Stimulated activated CD8-positive, alpha-beta memory T cell treated with anti-CD3 and anti-CD28 coated beads, Interleukin-15, amount 100 ng/mL, for 48 hours (primary cell): Measurements from ENCODE around the gene EXOC1.

ENCODE experiments used
- DNase-seq, 2 donors: peaks; one replicate each; pipeline ENCODE4 v3.0.0-alpha.2; 2020; ENCODE audit warnings: low read depth in 2 of 2

The EXOC1 gene

DNA sequence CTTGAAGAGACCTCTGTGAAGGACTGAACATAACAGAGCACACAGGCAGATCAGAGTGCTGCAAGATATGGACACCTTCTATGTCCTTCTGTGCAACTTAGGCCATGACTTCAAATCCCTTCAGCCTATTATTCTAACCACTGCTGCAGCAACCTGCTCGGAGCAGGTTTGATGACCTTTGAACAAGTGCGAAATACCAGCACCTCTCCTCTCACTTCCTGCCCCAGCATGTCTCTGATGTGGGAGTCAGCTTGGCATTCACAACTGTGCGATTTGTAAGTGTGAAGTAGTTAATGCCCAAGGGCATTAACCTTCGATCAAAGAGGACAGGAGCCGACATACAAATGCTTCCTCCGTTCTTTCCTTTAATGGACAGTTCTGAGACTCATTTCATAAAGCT, 1.6 kb upstream of the EXOC1 start:
- DNase-seq, result no peak

DNA sequence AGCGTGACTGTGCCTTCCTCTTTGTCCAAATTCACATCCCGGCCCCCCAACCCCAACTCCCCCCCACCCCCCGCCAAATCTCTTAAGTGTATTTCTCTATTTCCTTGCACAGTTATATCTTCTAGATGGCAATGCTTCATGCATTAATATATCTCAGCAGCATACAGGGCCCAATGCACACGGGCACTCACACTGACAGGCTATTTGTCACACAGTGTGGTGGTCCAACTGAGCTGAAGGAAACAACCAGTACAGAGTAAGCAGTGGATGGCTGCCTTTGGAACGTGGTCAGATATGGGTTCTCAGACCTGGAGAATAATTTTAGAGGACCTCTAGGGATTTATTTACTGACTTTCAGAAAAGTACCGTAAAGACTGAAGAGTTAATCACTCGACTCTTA, 681 bp downstream of the EXOC1 start:
- DNase-seq, result no peak

DNA sequence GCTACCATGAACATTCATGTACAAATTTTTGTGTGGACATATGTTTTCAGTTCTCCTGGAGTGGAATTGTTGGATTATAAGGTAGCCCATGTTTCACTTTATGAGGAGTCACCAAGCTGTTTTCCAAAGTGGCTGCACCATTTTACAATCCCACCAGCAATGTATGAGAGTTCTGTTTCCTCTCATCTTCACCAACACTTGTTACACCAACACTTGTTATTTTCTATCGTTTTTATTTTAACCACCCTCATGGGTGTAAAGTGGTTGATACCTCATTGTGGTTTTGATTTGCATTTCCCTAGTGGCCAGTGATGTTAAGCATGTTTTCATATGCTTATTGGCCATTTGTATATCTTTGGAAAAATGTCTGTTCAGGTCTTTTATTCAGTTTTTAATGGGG, 4.1 kb downstream of the EXOC1 start:
- DNase-seq, result no peak

DNA sequence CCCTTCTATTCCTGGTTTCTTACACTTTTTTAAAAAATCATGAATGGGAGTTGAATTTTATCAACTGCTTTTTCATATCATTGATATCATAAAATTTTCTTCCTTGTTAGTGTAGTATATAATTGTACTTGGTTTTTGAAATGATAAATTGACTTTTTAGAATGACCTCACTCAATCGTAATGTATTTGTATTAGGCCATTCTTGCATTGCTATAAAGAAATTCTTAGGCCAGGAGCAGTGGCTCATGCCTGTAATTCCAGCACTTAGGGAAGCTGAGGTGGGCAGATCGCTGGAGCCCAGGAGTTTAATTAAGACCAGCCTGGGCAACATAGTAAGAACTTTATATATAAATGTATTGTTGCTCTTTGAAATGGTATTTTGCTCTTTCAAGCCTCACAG, 6.3 kb downstream of the EXOC1 start:
- no peak for DNase-seq

DNA sequence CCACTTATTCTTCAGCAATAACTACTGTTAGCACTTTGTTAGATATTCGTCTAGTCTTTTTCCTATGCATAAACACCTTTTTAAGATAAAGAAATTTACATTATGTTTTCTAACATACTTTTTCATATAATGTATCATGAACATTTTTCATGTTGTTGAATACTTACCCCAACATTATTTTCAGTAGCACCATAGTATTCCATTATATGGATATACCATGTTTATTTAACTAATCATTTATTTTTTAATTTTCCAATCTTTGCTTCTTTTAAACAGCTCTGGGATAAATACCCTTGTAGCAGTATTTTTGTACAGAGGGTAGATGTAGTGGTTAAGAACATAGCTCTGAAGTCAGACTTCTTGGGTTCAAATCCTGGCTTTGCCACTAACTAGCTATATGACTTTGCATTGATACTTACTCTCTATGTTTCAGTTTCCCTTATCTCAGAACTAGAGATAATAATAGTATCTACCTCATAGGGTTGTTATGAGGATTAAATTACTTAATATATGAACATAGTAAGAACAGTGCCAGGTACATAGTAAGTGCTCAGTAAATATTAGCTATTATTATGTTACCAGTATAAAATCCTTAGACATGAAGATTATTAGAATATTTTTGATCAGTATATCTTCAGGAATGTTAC, 11.3 kb downstream of the EXOC1 start:
- DNase-seq, result no peak

DNA sequence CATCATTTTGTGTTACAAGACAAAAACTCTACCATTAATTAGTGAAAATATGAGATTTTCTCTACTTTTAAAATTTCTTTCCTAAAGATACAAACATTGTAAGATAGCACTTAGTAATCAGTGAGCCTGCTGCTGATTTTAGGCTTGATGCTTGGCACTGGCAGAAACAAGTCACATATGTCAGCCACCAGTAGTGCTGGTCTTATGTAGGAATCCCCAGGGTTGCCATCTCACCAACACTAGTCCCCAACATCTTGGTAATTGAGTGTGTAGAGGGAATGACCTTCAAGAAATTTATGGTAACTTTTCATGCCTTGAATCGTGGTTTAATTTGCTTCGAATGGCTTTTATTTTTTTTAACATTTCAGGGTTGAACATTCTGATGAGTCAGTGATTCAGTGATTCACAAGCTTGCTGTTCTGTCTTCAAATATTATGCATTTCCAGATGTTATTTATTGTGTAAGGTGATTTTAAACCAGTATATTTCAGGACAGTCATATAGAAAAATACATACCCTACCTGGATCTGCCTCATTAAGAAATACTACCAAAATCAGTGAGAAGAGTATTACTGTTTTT, 11.9 kb downstream of the EXOC1 start:
- DNase-seq, result no peak

DNA sequence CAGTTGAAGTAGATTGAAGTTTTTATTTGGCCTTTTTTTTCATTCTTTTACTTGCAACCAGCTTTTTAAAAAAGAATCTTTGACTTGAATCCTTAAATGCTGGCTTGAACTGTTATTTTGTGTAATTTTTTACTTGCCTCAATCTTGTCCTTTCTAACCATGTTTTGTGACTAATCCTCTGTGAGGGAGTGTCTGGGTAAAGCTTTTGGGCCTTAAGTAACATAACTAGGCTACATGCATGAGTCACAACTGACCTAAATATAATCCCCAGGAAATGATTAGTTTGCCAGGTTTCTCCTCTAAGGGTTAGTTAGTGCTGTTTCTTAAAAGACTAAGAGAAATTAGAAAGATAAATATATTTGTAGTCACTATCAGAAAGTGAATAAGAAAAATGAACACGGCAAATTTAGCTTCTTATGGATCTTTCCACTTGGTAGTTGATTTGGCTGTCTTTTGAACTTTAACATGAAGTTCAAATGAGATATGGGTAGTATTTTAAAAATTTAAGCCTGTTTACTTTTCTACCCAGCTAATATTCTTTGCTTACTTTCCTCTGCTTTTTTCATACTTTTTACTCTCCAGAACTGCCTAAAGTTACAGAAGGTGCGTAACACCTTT, 13.0 kb downstream of the EXOC1 start:
- DNase-seq, result no peak

DNA sequence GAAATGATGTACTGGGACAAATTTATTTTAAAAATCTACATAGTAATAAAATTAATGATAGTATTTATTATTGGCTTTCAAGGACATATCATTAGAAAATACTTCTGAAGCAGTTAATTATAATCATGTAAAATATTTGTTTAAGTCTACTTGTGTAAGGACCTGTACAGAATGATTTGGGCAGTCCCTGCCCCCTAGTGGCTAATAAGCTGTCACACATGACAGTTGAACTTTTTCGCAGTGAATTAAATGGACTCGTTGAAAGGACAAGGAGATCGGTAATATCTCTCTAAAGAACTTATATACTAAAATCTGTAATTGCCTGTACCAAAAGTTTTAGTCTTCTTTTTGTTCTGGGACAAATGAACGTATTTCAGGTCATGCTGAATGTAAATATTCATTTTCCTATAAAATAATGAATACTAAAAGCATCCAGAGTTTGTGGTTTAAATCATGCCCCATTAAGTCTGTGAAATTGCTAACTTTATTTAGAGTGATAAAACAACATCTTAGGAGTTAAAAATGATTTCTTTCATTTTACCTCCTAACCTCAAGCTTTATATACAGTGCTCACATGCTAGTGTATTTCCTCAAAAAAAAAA, 13.6 kb downstream of the EXOC1 start:
- no peak for DNase-seq

DNA sequence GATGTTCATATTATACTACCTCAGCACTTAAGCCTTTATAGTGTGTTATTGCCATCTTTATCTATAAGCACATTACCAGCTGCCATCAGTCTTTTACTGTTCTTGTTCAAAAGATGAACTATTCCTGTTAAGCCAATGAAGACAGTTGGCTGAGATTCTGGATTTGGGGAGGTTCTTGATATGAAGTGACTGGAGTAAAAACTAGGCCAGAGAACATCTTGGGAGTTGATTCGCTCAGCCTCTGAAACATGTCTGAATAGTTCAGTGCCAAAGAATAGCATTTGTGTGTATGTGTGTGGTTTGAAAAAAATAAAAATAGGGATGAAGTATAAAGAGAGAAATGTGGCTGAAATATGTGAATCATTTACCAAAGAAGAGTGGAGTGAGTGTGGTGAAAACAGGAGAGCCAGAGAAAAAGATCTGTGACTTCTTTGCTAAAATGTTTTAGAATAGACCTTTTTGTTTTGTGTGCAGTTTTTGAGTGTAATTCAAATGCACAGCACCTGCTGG, 15.2 kb downstream of the EXOC1 start:
- DNase-seq, result no peak

DNA sequence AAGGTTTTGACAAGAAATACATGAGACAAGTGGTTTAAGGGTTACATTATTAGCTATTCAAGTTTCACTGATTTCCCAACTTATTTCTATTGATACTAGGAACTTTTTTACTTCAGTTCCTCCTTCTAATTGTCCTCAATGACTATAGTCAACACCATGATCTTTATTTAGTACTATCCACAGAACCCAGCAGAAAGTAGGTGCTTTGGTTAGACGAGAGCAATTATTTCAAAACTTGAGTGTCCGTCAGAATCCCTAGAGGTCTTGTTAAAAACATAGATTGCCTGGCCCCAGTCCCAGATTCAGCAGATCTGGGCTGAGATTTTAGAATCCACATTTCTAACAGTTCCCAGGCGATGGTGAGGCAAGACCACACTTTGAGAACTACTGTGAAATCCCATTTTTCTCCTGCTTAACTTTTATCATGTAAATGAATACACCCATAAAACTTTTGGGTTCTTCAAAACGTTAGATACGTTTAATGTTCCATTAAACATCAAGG, 17.9 kb downstream of the EXOC1 start:
- no peak for DNase-seq

DNA sequence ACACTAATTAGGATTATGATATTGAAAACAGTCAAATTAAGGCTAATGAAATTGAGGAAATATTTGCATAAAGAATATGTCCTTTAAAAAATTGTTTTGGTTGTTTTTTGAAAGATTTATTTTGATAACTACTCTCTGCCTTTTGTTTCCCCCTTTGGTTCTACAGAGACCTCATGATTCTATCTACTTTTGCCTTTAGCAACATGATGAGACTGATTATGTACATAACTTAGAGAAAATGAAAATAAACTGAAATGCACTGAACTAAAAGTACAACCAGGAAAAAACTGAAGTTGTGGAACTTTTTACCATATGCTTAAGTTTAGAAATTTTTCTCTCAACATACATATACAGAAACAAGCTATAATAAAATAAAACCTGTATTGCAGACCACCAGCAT, 21.4 kb downstream of the EXOC1 start:
- no peak for DNase-seq

DNA sequence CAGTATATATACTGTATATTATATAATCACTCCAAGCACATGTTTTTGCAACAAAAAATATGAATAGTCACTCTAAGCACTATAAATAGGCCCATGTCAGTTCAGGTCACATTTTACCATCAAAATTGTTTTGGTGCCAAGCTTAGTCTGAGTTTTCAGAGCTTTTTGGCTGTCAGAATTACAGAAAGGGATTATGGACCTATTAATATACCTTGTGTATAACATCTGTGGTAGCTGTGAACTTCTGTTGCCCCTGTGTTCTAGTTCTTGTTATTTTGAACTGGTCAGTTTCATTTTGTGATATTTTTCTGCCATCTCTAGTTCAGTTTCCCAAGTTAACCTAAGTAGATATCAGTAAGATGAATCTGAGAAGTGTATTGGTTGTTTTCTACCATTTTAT, 22.9 kb downstream of the EXOC1 start:
- no peak for DNase-seq

DNA sequence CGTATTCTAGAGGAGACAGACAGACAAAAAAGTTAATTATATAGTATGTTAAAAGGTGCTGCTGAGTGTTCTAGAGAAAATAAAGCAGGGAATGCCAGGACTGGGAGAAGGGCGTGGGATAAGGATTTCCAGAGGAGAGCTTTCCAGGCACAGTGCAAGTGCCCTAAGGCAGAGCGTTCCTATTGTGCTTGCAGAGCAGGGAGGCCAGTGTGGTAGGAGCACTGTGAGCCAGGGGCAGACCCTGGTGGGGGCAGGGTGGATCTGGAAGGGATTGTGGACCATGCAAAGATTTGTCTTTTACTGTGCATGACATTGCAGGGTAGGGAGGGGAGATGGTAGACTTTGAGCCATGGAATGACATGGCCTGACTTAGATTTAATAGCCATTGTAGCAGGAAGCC, 25.8 kb downstream of the EXOC1 start:
- no peak for DNase-seq

DNA sequence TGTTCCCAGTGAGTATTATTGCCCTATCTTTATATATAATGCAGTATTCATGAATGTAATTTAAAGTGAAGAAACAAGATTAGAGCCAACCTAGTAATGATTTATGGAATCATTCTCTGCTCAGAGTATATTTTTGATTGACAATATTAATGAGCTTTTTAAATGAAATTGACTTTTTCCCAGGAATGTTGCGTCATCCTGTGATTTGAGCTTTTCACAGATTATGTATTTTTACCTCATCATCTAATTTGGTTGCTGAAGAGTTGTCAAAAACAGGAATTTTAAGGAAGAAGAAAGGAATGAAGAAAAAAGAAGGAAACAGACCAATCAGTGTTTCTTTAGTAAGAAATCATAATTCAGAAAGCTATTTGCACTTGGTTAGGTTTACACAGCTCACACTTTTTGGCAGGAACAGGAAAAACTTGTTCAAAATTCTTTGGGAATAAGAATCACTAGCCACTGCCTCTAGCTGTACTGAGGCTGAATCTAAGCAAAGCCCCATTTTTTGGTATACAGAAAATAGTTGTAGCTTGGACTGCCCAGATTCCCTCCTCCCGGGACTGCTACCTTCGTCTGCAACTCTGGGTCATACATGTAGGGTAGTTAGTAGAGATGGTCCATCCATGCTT, 27.3 kb downstream of the EXOC1 start:
- no peak for DNase-seq

DNA sequence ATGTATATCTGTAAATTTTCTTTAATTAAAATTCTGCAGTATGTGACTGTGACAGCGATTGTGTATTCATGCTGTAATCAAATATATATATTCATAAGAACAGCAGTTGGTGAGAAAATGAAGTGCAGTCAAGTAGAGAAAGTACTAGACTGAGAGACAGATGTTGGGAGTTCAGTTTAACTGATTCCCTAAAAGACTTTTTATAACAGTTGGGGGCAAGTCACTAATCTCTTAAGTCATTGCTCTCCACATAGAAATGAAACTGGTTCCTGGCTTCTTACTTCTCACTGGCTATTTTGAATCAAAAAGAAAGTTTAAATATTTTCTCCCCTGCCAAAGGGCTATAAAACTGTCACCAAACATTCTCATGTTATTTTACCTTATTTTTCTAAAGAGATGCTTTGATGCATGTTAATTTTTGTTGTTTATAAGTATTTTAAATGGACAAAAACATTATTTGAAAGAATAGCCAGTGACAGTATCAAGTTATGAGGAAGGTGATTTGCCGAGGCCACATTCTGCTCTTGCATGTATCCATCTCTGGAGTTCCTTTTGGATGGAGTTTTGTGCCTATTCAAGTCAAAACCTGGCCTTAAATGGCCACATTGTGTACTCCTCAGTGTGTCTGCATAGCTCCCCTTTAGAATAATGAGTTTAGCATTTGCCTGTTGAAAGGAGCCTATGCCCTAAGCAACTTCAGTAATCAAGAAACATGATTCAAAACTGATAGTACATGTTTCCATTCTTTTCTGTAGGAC, 30.8 kb downstream of the EXOC1 start:
- no peak for DNase-seq

DNA sequence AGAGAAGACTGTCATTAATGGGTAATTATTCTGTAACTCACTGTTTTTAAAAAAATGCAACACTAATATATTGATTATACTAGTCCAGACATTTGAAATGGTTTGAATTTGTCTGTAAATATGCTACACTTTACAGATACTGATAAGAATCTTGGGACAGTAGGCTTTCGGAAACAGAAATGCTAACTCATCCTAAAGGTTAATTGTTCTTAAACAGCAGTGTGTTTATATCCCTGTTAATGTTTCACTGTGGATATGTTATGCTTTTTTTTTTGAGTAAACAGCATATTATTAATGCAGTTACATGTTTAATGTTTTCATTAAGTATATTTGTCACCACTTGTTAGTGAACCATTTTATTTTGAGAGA, 31.4 kb downstream of the EXOC1 start:
- DNase-seq, result no peak

DNA sequence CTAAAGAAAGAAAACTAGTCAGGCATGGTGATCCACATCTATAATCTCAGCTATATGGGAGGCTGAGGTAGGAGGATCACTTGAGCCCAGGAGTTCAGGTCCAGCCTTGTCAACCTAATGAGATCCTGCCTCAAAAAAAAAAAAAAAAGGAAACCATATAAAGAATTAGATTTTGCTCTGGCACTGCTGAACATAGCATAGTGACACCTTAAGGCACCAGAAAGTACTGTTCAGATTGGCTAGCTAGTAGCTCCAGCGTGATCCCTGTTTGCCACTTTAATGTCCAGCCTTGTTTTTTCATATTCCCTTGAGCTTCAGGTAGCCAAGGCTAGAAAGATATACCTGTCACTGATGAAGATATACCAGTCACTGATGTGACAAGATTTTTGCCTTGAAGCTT, 34.1 kb downstream of the EXOC1 start:
- DNase-seq, result no peak

DNA sequence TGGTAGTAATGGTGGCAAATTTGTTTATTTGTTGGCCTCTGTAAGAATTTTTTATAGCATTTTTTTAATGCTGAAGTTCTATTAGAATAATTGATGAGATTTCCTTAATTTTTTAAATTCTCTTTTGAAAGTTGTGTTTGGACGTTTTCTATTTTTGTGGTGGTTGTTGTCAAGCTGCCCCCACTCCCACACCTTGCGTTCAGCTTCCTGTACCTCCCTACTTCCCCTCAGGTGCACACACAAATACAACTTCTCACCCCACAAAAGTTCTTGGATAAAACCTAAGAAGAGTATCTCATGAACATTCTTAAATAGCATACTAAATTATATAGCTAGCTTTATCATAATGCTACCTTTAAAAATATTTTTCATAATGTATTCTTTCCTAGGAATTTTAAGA, 38.7 kb downstream of the EXOC1 start:
- no peak for DNase-seq

DNA sequence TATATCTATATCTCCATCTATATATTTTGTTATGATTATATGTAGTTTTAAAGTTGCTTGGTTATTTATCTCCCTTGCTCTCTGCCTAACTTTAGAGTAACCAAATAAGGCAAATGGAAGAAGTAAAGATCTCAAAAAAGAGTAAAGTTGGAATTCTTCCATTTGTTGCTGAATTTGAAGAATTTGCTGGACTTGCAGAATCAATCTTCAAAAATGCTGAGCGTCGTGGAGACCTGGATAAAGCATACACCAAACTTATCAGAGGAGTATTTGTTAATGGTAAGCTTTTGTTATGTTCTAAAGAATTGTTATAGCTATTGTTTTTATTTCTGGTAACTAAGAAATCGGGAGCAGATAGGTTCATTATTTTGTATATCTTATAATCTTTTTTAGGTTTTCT, 43.2 kb downstream of the EXOC1 start:
- DNase-seq, result no peak

DNA sequence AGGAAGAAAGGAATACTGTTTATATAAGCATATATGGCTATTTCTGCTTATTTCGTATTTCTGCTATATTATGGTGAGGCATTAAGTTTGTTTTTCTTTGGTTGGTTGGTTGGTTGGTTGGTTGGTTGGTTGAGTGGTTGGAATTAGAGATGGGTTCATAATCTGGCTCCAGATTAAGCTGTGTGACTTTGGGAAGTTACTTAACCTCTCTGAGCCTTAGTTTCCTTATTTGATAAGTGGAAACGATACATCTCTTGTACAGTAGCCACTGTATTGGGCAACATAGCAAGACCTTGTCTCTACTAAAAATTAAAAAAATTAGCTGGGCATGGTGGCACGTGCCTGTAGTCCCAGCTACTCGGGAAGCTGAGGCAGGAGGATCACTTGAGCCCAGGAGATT, 49.2 kb downstream of the EXOC1 start:
- DNase-seq, result no peak

DNA sequence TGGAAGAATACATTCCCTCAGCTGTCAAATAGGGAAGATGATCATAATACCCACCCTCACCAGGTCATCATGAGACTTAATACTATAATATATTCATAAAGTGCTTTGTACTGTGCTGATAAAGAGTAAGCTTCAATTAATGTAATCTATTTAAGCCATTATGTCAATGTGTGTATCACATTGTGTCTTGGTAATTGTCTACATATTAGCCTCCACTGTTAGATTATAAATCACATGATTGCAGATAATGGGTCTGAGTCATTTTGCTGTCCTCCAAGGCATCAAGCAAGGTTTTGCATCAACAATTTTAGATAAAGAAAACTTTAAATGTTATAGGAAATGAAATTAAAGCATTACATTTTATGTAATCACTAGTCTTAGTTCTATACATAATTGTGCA, 50.1 kb downstream of the EXOC1 start:
- DNase-seq, result no peak

DNA sequence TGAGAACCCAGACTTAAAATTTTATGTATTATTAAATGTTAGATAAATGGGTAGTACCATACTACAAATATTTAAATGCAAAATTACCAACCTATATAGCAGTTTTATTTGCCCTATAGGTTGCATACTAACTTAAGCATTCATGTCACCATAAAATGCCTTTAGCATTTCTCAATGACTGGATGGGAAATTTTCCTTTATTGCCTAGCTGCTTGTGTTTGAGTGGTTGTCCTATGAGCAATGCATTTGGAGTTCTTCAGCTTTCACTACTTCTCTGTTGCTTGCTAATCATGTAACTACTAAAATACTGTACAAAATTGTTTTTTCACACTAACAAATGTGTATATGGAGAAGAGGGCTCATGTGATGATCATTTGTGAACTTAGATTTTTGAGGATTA, 51.1 kb downstream of the EXOC1 start:
- DNase-seq, result no peak
